ENCODE results near the gene TMEM179.
"Not testable (repeated sequence)": the region's sequence is repeated elsewhere in the genome, so short reads cannot be mapped to it uniquely, and the experiment has no call there.

TMEM179 gene

GRCh38 chr14:104604458-104605449, at the start of gene TMEM179:
TSS of gene TMEM179 (minus strand) at chr14:104604772. CDS start at chr14:104604741, 31 bp downstream.
- Histone ChIP-seq H3K27me3 (ENCODE audit: control insufficient read depth, insufficient read depth, low read length) (peaks cover 69% of the 10 kb centered on the region), H3K36me3 (ENCODE audit: control insufficient read depth, insufficient read depth, low read length) (no peaks in the 10 kb centered on the region), H3K4me3 (ENCODE audit: low read depth, low read length) (peak within 1 kb of the TSS; percentile 69), H3K9me3 (ENCODE audit: control insufficient read depth, insufficient read depth, low read depth, low read length) (no peaks in the 10 kb centered on the region), H3K4me1 (ENCODE audit: control insufficient read depth, insufficient read depth, low read length) (peaks cover 3% of the 10 kb centered on the region; the same call in 1 of the 2 replicates), H3K9ac (ENCODE audit: low read length) (peak within 1 kb of the TSS; percentile 53), H3K27ac (ENCODE audit: low read depth, low read length) (no peak within 1 kb of the TSS)

DNA sequence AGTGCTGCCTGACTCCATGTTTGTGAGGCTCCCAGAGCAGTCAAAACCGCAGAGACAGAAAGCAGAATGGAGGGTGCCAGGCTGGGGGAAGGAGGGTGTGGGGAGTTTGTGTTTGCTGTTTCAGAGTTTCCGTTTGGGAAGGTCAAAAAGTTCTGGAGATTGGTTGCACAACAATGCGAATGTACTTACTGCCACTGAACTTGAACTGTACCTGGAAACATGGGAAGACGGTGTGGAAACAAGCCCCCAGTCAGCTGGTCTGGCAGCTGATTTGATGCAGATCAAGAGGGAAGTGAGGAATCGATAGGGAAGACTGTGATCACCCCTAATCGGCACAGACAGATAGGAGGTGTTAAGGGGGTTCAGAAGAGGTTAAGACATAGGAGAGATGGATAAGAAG, 49.5 kb upstream of the TMEM179 start:
- Histone ChIP-seq H3K27ac (ENCODE audit: low read depth, low read length) (no peak overlapping the region), H3K4me1 (ENCODE audit: control insufficient read depth, insufficient read depth, low read length) (no peaks in the 10 kb centered on the region), H3K36me3 (ENCODE audit: control insufficient read depth, insufficient read depth, low read length) (no peaks in the 10 kb centered on the region), H3K9me3 (ENCODE audit: control insufficient read depth, insufficient read depth, low read depth, low read length) (peaks cover 32% of the 10 kb centered on the region), H3K4me3 (ENCODE audit: low read depth, low read length) (no peak overlapping the region), H3K9ac (ENCODE audit: low read length) (no peak overlapping the region), H3K27me3 (ENCODE audit: control insufficient read depth, insufficient read depth, low read length) (peaks cover 12% of the 10 kb centered on the region)

- Histone ChIP-seq H3K27me3 (ENCODE audit: control insufficient read depth, insufficient read depth, low read length) (peaks cover 12% of the 10 kb centered on the region), H3K9me3 (ENCODE audit: control insufficient read depth, insufficient read depth, low read depth, low read length) (peaks cover 32% of the 10 kb centered on the region)
- H3K27ac ChIP-seq (ENCODE audit: low read depth, low read length); H3K9ac ChIP-seq (ENCODE audit: low read length); H3K4me1 ChIP-seq (ENCODE audit: control insufficient read depth, insufficient read depth, low read length); H3K4me3 ChIP-seq (ENCODE audit: low read depth, low read length); H3K36me3 ChIP-seq (ENCODE audit: control insufficient read depth, insufficient read depth, low read length): not testable (repeated sequence)
These were observed 48.8 kb upstream of the TMEM179 start for GRCh38 chr14:104653130-104653920.

DNA sequence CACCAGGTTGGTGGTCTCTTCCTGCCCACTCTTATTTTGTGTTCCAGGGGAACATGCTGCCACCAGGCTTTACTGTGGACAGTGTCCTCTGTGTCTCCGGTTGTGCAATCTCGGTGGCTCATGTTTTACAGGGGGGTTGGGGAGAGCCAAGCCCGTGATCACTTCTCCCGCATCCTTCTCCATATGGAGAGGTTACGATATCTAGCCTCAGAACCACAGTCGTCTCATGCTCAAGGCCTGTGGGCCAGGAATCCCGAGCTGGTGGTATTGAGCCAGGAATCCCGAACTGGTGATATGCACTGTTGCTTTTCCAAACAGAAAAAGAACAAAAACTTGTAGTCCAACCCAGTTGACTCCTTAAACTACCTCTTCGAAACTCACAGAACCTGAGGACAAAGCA, 47.8 kb upstream of the TMEM179 start:
- H3K27me3 ChIP-seq (ENCODE audit: control insufficient read depth, insufficient read depth, low read length) = peaks cover 12% of the 10 kb centered on the region
- H3K9ac ChIP-seq (ENCODE audit: low read length) = no peak overlapping the region
- no peaks in the 10 kb centered on the region for H3K36me3 ChIP-seq (ENCODE audit: control insufficient read depth, insufficient read depth, low read length)
- H3K9me3 ChIP-seq (ENCODE audit: control insufficient read depth, insufficient read depth, low read depth, low read length) = peaks cover 32% of the 10 kb centered on the region
- H3K27ac ChIP-seq (ENCODE audit: low read depth, low read length) = no peak overlapping the region
- H3K4me3 ChIP-seq (ENCODE audit: low read depth, low read length) = no peak overlapping the region
- H3K4me1 ChIP-seq (ENCODE audit: control insufficient read depth, insufficient read depth, low read length) = no peaks in the 10 kb centered on the region

GRCh38 chr14:104651876-104652260, 47.3 kb upstream of the TMEM179 start:
- Histone ChIP-seq H3K36me3 (ENCODE audit: control insufficient read depth, insufficient read depth, low read length) (no peaks in the 10 kb centered on the region), H3K9ac (ENCODE audit: low read length) (no peak overlapping the region), H3K9me3 (ENCODE audit: control insufficient read depth, insufficient read depth, low read depth, low read length) (peaks cover 32% of the 10 kb centered on the region), H3K4me3 (ENCODE audit: low read depth, low read length) (no peak overlapping the region), H3K27ac (ENCODE audit: low read depth, low read length) (no peak overlapping the region), H3K27me3 (ENCODE audit: control insufficient read depth, insufficient read depth, low read length) (peaks cover 12% of the 10 kb centered on the region), H3K4me1 (ENCODE audit: control insufficient read depth, insufficient read depth, low read length) (no peaks in the 10 kb centered on the region)

DNA sequence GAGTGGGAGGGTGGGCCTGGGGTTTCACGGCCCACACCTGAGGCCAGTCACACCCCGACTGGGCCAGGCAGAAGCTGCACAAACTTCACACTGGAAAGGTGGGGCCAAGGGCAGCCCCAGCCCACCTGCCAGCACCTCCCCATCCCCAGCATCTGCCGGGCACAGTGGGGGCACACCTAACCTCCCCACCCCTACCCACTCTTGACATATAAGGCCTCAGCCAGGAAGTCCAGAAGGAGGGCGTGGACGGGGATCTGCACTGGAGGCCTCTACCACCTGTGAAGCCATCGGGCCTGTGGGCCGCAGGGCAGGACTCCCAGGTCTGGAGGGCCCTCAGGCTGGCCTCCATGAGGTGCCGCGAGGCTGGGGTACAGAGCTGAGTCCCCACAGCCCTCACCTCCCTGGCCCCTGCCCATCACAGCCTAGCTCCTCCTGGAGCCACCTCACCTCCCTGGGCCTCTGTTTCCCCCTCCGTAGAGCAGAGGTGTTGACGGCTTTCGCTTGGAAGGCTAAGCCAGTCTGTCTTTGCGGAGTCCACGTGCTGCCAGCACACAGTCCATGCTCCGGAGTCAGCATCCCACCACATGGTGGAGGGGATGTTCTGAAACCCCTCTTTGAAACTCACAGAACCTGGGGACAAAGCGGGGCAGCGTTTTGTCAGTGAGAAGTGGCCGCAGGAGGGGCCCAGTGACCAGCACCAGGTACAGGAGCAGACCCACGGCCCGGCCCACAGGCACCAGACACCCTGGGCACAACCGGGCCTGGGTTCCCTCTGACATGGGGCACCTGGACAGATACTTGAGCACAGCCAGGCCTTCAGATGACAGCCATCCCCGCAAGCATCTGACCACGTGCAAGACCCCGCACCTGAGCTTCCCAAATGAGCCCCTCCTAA, 46.7 kb upstream of the TMEM179 start:
- no peak overlapping the region for H3K4me3 ChIP-seq (ENCODE audit: low read depth, low read length)
- H3K9ac ChIP-seq (ENCODE audit: low read length) = no peak overlapping the region
- H3K27me3 ChIP-seq (ENCODE audit: control insufficient read depth, insufficient read depth, low read length) = peaks cover 12% of the 10 kb centered on the region
- no peaks in the 10 kb centered on the region for H3K4me1 ChIP-seq (ENCODE audit: control insufficient read depth, insufficient read depth, low read length)
- no peaks in the 10 kb centered on the region for H3K36me3 ChIP-seq (ENCODE audit: control insufficient read depth, insufficient read depth, low read length)
- no peak overlapping the region for H3K27ac ChIP-seq (ENCODE audit: low read depth, low read length)
- H3K9me3 ChIP-seq (ENCODE audit: control insufficient read depth, insufficient read depth, low read depth, low read length) = peaks cover 35% of the 10 kb centered on the region

DNA sequence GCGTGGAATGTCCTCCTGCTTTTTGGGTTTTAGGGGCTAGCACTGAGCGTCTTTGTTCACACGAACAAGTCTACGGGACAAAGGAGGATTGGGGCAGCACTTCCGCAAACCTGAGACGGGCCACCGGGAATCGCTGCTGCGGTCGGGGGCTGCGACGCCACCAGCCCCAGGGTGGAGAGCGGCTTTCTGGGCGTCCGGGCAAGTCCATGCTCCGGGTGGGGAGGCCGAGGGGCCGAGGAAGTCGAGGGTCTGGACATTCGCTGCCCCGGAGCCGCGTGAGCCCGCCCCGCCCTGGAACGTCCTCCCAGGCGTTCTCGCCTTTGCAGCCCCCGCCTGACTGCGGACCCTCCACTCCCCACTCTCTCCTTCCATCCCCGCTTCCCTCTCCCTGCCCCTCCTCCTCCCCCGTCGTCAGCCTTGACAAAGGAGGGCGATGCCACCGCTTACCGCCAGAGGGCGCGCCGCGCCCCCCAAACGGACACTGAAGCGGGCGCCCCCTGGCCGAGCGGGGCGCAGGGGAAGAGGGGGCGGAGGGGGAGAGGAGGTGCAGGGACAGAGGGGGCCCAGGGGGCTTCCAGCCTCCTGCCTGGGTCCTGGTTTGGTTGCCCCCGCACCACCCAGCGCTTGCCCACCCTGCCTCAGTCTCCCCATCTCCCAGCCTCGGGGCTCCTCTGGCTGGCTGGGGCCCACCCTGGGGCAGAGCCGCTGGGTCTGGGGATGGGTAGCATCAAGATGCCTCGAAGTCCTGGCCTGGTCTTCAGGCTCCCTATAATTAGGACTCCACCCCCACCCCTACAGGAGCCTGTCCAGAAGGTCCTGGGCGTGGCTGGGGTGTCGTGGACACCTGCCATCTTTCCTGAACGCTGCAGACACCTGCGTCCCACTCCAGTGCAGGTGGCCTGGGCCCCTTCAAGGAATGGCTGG, 45.7 kb upstream of the TMEM179 start:
- peaks cover 9% of the 10 kb centered on the region for H3K27me3 ChIP-seq (ENCODE audit: control insufficient read depth, insufficient read depth, low read length)
- no peaks in the 10 kb centered on the region for H3K36me3 ChIP-seq (ENCODE audit: control insufficient read depth, insufficient read depth, low read length)
- peak overlapping the region; percentile 41; the same call in 1 of the 2 replicates for H3K27ac ChIP-seq (ENCODE audit: low read depth, low read length)
- peak overlapping the region; percentile 75 for H3K9ac ChIP-seq (ENCODE audit: low read length)
- peaks cover 36% of the 10 kb centered on the region for H3K9me3 ChIP-seq (ENCODE audit: control insufficient read depth, insufficient read depth, low read depth, low read length)
- H3K4me1 ChIP-seq (ENCODE audit: control insufficient read depth, insufficient read depth, low read length) = no peaks in the 10 kb centered on the region
- peak overlapping the region; percentile 79 for H3K4me3 ChIP-seq (ENCODE audit: low read depth, low read length)

DNA sequence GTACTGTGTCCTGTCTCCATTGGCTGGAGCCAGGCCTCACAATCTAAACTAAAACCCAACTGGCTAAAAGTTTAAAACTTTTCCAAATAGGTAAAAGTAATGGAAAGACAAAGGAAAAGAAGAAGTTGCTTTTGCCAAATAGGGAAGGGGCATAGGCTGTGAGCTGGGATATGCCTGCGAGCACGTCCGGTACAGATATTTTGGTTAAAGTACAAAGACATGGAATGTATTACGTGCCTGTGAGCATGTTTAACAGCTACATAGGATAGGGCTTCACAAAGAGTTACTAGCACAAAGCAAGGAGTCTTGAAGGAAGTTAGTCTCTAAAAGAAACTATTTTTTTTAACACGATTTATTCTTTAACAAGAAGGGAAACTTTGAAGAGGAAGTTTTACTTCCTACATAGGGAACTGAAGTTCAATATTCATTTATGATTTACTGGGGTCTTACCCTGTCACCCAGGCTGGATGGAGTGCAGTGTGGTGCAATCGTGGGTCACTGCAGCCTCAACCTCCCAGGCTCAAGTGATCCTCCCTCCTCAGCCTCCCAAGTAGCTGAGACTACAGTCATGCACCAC, 43.0 kb upstream of the TMEM179 start:
- H3K27me3 ChIP-seq (ENCODE audit: control insufficient read depth, insufficient read depth, low read length) = peaks cover 7% of the 10 kb centered on the region
- H3K4me3 ChIP-seq (ENCODE audit: low read depth, low read length) = no peak overlapping the region
- H3K27ac ChIP-seq (ENCODE audit: low read depth, low read length) = no peak overlapping the region
- H3K9me3 ChIP-seq (ENCODE audit: control insufficient read depth, insufficient read depth, low read depth, low read length) = peaks cover 23% of the 10 kb centered on the region
- no peaks in the 10 kb centered on the region for H3K36me3 ChIP-seq (ENCODE audit: control insufficient read depth, insufficient read depth, low read length)
- H3K4me1 ChIP-seq (ENCODE audit: control insufficient read depth, insufficient read depth, low read length) = no peaks in the 10 kb centered on the region
- no peak overlapping the region for H3K9ac ChIP-seq (ENCODE audit: low read length)

DNA sequence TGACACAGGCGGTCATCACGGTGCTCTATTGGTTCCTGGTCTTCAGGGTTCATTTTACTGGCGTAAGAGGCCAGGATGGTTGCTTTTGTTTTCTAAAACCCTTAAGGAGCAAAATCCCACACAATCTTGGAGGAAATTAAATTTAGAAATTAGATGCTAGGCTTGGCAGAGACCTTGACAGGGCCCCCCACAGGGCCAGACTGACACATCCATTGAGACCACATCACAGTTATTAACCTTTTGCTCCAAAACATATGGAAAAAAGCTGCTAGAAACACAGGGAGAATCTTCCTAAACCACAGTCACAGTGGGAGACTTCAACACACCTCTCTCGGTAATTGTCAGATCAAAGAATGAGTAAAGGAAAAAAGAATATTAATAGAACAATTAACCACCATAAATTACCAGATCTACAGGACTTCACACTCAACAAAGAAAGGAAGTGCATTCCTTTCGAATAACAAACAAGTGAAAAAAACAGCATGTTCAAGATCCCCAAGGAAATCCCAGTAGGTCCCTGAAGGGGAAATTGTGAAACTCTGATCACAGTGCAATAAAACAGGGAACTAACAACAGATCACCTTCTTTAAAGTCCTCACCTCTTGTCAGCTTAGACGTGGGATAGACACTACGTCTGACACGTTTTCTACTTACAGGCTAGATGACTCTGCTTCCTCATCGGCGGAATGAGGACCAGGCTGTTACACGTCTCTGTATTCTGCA, 40.2 kb upstream of the TMEM179 start:
- Histone ChIP-seq H3K27me3 (ENCODE audit: control insufficient read depth, insufficient read depth, low read length) (peaks cover 5% of the 10 kb centered on the region), H3K9ac (ENCODE audit: low read length) (peak overlapping the region; percentile 35), H3K4me3 (ENCODE audit: low read depth, low read length) (no peak overlapping the region), H3K36me3 (ENCODE audit: control insufficient read depth, insufficient read depth, low read length) (no peaks in the 10 kb centered on the region), H3K4me1 (ENCODE audit: control insufficient read depth, insufficient read depth, low read length) (peaks cover 4% of the 10 kb centered on the region; the same call in 1 of the 2 replicates), H3K9me3 (ENCODE audit: control insufficient read depth, insufficient read depth, low read depth, low read length) (peaks cover 14% of the 10 kb centered on the region), H3K27ac (ENCODE audit: low read depth, low read length) (no peak overlapping the region)
